Myometrial cell (primary cell): Measurements from ENCODE around the gene PSD2. TPM values are rescaled to one million over a fixed set of nuclear protein-coding genes. Genes with fewer than 3 reads are reported as not detected.

Experiments used
- total RNA-seq: library from RNA; depleted of rRNA; stranded (reverse); fragments of >200 nt; gene quantifications from 2 replicates; pipeline ENCODE4 v1.2.3, GENCODE V29; 2015

PSD2 gene
- total RNA-seq: not detected in 2 replicates

DNA sequence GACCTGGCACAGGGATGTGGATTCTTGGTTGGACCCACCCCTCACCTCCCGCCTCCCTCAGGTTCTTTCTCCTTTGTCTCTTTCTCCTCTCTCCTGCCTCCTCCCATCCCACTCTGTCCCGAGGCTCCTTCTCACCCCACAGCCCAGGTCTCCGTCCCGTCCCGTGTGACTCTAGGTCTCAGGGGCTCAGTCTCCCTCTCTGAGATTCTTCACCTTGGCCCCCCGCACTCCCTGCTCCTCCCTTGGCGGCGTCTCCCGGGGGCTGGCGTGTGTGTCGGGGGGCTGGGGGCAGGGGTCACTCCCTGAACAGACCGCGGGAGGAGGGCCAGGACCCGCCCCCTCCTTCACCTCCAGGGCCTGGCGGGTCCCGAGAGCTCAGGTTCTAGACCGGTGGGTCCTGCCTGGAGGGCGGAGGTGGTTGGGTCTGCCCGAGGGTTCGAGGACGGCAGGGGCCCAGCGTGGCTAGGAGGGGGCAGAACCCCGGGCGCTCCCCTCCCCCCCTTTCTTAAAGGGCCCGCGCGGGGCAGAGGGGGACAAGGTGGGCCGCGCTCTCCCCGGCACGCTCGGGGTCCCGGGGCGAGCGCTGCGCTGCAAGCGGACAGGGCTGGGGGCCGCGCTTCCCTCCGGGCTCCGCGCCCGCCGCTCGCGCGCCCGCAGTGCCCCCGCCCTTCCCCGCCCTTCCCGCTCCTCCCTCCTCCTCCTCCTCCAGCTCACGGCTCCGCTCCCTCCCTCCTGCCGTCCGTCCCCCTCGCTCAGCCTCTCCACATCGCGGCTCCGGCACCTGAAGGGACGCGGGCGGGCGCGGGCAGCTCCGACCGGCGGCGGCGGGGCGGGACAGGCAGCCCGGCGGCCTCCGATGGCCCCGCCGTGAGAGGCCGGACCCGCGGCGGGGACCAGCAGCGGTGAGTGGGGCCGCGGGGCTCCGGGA, at the start of gene PSD2:
TSS of gene PSD2 (plus strand) at position 735 of the 928 bp plus-strand sequence. CDS start 13,633 bp downstream, outside the sequence.

Other genes starting within 250 kb of the PSD2 start
- 90.8 and 101 TPM in 2 replicates for gene UBE2D2, start 234.5 kb upstream of the PSD2 start, total RNA-seq
- gene CXXC5, start 147.5 kb upstream of the PSD2 start, total RNA-seq: 15.6 and 23.2 TPM in 2 replicates
- not detected in 2 replicates for gene NRG2, start 247.5 kb downstream of the PSD2 start, total RNA-seq